Measurements from ENCODE around the gene PYGO2.
"Not testable (repeated sequence)": the region's sequence is repeated elsewhere in the genome, so short reads cannot be mapped to it uniquely, and the experiment has no call there.

PYGO2 gene

DNA sequence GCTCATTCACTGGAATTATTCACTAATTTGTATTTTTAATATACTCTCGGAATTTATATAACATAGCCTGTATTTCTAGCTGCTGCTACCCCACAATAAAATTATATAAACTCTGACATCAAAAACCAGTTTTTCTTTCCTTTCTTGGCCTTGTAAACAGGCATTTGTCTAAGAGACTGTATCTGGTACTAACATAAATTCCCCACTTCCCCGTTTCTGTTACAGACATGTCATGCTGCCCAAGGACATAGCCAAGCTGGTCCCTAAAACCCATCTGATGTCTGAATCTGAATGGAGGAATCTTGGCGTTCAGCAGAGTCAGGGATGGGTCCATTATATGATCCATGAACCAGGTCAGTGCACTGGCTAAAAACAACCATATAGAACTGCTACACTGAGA, 16.2 kb upstream of the PYGO2 start:
- DNase-seq, result not testable (repeated sequence)

DNA sequence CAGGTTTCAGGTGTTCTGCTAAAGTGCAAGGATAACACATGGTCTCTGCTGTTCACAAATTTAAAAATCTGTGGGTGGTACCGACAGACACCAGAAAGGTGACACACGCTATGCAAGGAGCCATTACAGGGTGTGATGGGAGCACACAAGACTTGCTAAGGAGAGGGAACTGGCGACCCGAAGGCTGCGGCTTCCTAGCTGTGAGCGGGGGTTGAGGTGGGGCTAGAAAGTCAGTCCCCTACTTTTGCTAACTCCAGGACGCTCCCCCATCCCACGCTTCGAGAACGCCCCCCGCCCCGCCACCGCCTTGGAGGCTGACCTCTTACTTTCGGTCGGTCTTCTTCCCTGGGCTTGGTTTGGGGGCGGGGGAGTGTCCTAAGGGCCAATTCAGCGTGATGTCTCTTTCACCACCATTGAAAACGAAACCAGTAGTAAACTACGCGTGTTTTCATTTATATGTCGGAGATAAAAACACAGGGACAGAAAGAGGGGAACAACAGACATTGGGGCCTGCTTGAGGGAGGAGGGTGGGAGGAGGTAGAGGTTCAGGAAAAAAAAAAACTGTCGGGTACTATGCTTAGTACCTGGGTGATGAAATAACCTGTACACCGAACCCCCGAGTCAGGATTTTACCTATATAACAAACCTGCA, 14.0 kb upstream of the PYGO2 start:
- DNase-seq, result peak; percentile 48 to 50

DNA sequence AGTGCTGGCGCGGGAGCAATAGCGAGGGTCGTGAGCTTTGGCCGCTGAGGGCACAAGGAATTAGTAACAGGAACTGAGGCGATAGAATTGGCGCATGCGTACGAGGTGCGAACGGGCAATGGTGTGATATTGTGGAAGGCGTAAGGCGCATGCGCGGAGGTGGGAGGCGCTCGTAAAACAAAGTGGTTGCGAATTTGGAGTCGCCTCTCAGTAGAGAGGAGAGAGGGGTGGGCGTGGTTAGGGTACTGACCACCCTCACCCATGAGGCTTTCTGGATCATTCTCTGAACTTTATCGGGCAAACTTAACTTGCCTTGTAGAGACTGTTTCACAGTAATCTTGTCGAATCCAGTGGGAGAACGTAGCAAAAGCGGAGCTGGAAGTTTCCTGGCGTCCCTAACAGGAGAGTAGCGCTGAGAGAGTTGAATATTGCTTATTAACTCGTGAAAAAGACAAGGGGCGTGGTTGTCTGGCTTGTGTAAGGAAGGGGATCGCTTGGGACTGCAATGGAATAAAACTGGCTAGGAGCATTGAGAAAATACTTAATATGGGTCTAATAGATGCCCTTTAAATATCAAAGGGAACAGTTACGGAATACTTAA, 13.3 kb upstream of the PYGO2 start:
- DNase-seq, result peak; percentile 94 to 98

DNA sequence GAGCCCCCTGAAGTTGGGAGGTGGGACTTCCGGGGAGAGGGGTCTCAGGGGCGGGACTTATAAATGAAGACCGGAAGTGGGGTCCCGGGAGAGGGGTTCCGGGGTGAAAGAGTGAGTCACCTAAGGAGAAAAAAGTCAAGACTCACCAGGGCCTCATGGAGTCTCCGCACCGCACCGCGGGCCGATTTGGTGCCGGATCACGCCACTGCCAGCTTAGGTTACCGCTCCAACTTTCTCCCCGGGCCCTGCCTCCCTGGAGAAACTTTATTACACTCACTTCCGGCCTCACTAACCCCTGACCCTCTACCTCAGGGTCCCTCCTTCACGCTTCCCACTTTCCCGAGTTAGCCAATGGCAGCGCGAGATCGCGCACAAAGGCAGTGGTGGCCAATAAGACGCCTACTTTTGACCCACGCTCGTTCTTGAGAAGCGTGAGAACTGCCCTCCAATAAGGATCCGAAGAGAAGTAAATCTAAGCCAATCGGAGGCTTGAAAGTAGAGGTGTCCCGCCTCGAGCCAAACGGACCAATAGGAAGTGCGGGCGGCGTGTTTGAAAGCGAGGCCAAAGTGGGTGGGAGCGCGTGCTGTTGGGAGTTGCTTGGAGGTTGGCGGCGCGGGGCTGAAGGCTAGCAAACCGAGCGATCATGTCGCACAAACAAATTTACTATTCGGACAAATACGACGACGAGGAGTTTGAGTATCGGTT, 12.7 kb upstream of the PYGO2 start, which contains the start of gene CKS1B:
Gene CKS1B (plus strand): TSS at position 580 of the 706 bp plus-strand sequence. CDS start 65 bp downstream, at position 645.
- DNase-seq, result peak; percentile 100

DNA sequence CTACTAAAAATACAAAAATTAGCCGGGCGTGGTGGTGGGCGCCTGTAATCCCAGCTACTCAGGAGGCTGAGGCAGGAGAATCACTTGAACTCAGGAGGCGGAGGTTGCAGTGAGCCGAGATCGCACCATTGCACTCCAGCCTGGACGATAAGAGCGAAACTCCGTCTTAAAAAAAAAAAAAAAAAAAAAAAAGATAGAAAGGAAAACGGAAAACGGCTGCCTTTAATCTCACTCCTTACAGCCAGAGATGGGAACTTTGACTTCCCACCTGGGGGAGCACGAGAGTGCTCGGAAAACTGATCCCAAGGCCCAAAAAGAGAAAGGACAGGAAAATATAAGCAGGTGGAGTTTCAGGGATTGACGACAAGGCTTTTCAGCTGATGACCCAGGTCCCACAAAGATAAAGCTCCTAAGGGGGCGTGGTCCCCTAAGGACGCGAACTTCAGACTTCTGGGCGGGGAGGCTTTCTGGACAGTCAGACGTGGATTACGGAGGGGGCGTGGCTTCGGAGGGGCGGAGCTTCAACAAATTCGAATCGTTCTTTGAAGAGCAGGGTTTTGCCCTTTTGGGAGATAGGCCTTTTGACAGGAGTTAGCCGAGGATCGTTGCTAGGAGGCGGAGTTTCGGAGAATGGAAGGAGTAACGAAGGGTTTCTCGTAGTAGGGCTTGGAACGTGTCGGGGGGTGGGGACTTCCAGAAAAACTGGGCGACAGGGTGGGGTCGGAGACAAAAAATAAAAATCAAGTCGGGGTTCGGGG, 11.9 kb upstream of the PYGO2 start:
- peak; percentile 94 to 96 for DNase-seq

DNA sequence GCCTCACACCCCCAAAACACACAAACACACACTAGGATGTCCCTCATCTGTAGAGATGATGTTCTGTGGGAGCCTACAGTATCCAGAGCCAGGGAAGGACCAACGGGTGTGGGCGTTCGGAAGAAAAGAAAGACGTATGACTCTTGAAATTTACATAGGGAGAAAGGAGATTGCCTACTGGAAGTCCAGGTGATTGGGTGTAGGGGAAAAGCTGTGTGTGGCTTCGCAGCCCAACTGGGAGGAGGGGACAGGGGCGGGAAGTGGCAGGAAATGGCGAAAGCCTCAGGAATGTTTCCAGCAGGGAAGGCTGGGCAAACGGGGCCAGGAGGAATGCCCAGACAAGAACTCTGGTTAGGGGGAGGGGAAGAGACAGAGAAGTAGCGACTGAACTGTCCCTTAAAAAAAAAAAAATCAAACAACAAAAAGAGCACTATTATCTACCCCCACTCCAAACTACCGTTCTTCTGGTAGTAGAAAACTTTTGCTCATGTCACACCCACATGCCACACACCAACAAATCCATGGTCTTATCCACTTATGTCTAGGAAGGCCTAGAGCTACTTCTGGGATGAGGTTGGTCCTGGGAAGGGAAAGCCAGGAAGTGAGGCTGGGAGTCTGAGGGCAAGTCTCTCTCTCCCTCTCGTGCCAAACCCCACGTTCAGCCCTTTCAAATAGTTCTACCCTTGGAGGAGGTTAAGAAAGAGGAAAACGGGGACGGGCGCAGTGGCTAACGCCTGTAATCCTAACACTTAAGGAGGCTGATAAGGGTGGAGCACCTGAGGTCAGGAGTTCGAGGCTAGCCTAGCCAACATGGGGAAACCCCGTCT, 11.1 kb upstream of the PYGO2 start:
- DNase-seq, result no peak

DNA sequence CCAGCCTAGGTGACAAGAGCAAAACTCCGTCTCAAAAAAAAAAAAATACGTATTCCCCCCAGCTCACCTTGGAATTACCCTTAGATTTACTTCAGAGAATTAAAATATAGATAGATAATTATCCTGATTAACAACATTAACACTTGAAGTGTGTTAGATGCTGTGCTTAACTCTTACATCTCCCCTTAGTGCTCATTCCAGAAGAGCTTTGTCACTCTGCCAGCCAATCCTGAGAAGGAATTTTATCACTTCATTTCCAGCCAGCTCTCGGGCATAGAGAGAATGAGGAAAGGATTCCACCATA, 10.6 kb upstream of the PYGO2 start:
- no peak for DNase-seq

DNA sequence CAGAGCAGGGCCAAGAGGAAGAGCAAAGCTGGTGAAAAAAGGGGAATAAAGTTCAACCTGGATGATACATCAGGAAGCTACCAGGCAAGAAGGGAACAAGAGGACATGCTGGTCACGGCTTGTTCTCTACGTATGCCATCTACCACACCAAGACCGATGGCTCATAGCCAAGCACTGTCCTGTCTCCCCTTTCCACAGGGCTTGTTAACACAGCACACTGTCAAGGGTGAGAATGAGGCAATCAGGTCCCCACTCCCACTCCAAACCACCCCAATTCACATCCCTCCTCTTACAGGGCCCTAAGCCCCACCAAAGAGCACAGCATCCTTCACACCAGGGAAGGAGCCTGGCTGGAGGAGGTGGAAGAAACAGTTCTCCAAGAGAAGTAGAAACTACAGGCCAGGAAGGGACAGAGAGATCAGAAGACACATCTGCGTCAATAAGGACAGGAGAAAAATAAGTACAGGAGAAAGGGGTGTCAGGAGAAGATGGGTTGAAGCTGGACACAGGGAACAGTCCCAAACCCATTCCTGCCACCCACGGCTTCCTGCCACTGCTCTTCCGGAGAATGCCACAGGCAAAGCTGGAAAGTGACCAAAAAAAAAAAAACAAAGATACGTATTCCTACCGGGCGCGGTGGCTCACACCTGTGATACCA, 9.9 kb upstream of the PYGO2 start:
- DNase-seq, result no peak

DNA sequence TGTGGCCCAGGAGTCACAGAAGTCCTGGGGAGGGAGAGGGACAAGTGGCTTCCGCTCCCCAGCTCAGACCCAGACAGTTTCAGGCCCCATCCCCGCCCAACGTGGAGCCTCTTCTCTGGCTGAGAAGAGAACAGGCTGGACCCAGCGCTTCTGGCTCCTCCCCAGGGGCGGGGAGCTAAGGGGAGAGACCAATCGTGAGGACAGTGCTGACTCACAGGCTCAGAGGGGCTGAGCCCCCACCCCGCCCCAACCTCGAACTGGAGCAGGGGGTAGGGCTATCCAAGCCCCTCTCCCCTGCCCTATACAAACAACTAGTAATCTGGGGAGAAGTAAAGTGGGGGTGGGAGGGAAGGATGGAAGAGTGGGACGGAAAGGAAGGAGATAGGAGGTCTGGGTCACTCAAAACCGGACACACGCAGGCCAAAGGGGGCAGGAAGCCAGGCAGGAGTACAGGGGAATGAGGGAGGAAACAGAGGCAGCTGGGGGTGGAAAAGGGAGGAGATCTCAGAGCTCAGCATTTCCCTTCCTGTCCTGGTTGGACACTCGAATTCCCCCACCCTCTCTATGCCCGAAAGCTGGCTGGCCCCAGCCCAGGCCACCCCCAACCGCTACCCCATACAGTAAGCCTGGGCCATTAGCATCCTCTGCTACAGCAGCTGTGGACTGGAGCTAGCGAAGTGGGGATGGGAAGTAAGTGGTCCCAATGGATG, 9.2 kb upstream of the PYGO2 start, which contains the start of gene SHC1:
Gene SHC1 (minus strand): TSS at position 117 of the 710 bp plus-strand sequence. CDS start 221 bp downstream, outside the sequence.
- DNase-seq, result peak; percentile 48 to 56

DNA sequence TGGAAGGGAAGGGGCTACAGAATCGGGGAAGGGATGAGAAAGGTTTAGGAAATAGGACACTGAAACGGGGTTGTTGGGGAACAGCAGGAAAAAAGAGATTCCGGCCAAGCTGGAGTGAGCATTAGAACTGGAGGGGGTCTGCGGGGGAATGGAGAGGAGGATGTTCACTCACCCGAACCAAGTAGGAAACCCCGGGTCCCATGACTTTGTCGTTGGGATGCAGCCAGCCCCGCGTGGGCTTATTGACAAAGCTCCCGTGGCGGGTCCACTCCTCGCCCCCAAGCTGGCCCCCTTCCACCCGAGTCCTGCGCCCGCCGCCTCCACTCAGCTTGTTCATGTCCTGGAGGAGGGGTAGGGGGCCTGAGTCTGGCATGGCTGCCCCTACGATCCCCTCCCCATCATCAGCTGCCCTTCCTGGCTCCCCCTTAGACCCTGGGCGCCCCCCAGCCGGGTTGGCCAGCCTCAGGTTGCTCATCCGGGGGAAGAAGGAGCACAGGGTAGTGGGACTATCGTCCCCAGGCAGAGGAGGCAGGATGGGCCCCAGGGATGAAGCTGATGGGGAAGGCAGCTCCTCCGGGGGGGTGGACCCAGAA, 8.4 kb upstream of the PYGO2 start:
- DNase-seq, result no peak

DNA sequence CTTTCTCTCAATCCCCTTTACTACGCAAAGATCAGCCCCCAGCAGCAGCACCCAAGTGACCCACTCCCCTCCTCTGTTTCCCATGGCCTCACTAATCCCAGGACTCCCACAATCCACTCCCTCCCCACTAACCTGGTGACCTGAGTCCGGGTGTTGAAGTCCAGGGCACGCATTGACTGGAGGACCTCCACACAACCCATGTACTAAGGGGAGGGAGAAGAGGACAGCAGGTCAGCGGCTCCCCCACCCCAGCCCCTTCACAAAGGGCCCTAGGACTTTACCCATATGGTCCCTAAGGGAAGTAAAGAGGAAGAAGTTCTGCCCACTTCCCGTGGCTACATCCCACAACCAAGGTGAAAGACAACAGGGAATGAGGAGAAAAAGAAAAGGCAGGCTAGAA, 7.7 kb upstream of the PYGO2 start:
- DNase-seq, result no peak

DNA sequence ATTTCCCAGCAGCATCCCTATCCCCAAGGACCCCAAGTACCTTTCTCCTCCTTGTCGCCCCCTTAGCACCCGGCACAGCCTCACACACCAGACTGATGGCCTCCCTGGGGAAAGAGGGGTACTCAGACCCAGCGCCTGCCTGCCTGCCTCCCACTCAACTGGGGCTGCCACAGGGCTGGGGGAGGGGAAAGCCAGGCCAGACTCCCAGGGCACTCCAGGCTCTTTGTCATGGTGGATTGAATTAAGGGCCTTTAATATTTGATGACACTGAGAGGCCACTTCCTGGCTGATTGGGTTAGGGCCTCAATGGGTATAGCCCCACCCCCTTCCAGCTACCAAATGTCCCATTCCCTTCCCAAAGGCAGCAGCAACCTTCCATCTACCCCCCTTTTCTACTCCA, 7.1 kb upstream of the PYGO2 start:
- no peak for DNase-seq

DNA sequence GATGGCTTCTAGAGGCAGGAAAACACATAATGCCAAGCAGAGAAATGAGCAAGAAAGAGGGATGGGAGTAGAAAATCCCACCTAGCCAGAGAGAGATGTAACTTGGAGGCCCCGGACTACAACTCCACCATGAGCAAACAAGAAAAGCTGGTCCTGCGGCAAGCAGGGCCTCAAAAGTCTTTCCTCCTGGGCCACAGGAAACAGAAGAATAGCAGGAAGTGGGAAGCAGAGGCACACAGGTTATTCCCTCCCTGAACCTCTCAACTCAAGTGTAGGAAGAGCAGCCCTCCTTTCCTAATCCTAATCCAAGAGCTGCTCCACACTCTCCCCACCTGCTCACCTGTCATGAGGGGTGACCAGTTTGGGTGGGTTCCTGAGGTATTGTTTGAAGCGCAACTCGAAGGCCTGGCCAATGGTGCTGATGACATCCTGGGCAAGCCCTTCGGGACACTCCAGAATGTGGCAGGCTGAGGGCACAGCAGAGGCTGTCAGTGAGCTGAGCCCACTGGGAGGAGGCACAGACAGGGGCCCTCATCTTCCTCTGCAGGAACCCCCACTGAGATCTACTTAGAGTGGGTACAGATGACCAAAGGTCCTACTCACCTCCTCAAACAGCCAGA, 5.9 kb upstream of the PYGO2 start:
- no peak for DNase-seq

DNA sequence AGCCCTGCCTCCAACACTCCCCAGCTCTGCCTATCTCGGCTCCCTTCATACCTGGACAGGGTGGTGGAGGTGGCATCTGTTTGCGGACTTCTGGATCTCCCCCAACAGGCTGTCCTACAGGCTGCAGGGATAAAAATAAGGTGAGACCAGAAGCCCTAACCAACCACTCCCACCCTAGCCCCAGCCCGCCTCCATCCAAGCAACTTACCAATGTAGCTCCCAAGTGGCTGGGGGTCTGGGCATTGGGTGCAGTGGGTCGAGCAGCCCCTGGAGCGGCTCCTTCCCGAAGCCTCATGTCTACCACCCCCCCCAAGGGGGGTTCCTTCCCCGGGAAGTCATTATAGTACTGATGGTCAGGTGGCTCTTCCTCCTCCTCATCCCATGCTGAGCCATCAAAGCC, 4.5 kb upstream of the PYGO2 start:
- no peak for DNase-seq

DNA sequence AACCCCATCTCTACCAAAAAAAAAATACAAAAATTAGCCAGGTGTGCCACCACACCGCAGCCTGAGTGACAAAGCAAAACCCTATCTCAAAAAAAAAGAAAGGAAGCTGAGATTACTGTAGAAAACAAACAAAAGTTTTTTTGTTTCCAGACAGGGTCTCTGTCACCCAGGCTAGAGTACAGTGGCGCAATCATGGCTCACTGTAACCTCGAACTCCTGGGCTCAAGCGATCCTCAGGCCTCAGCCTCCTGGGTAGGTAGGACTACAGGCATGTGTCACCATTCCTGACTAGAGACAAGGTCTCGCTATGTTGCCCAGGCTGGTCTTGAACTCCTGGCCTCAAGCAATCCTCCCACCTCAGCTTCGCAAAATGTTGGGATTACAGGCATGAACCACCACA, 2.8 kb upstream of the PYGO2 start:
- DNase-seq, result no peak

DNA sequence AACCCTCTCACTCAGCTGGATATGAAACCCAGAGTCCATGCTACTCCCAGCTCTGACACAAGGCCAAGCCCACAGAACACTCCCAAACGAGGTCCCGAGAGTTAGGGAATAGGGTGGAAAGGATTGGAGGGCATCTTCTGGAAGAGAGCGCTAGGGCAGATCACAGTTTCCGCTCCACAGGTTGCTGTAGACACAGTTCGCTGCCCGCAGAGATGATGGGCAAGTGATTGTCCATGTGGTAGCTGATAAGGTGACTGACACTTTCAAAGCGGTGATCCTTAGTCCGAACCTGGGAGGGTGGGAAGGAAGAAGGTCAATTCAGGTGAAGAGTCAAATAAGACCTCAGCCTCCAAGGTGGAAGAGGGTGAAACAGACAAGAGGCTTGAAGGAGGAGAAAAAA, 2.1 kb upstream of the PYGO2 start:
- no peak for DNase-seq

DNA sequence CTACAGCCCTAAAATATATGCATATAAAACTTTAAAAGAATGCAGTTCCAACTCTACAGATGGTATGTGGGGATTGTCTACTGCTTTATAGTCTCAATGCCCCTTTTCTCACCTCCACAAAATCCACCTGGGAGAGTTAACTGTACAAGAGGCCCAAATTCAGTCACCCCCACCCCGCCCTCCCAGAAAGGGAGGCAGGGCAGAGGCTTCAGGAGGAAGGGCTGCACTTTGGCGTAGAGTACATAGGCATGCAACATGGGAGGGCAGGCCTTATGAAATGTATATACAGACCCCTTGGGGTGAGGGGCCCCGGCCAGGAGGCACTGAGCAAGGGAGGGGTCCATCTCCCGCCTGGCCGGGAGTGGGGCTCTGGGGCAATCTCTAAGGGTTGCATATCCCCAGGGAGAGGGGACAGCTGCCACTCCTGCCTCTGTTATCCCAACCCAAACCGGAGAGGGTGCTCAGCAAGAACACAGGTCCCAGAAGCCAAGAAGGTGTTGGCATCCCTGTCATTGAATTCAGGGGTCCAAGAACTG, 1.3 kb upstream of the PYGO2 start:
- no peak for DNase-seq

DNA sequence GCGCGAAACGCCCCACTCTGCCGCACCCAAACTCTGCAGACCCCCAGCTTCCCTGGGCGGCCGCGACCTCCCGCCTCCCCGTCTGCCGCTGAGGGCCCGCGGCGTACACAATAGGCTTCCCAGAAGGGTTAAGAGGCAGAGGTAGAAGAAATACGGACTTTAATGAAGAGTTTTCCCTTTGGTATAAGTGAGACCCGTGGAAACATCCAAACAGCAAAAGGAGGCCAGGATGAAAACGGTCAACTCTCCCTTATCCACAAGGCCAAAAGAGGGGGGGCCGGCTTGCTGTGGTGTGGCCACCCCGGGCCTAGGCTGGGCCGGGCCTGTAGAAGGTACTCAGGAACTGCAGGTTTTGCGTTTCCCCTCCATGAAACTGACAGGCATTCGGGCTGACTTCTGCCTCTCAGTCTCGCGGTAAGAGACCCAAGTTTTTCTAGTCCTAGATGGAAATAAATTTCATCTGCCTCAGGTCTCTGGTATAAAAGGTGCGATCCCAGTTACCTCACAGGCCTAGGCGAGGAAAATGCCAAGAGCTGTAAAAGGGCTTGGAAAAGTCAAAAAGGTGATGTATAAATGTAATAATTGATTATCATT, 671 bp upstream of the PYGO2 start:
- peak; percentile 54 to 56 for DNase-seq

DNA sequence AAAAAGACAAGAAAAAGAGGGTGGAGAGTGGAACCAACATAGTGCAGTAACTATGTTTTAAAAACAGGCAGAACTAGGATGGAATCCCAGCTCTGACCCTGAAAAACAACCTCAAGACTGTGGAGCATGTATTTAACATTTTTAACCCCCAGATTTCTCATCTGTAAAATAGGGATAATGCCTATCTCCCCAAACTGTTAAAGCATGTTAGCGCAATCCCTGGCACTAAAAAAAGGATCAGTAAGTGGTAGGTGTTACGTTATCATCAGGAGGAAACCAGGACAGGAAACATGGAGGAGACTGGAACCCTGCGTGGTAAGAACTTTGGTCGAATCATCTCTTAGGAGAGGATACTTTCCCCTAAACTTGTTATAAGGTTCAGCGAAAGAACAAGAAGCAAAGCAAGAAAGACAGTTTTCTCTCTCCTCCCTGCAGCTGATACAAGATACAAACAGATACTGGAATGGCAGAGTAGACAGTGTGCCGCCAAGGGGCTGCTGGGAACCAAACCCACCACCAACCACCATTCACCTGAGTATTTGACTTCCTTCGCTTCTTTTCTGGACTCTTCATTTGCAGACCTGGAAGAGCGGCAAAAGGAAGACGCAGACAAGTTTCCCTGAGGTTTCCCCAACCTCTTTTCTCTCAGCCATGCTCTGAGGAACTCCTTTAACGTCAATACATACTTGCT, 991 bp downstream of the PYGO2 start:
- DNase-seq, result peak; percentile 35 to 67
